Midbrain (tissue), 1 donor: Measurements from ENCODE around the gene ADAMTS17.
A peak's percentile ranks its signal among the peaks of the same experiment; 100 is the strongest.
"Not testable (repeated sequence)": the region's sequence is repeated elsewhere in the genome, so short reads cannot be mapped to it uniquely, and the experiment has no call there.

Experiments used
- DNase-seq: peaks from one replicate; lab custom pipeline; 2025; lab: John Stamatoyannopoulos, UW

The ADAMTS17 gene

DNA sequence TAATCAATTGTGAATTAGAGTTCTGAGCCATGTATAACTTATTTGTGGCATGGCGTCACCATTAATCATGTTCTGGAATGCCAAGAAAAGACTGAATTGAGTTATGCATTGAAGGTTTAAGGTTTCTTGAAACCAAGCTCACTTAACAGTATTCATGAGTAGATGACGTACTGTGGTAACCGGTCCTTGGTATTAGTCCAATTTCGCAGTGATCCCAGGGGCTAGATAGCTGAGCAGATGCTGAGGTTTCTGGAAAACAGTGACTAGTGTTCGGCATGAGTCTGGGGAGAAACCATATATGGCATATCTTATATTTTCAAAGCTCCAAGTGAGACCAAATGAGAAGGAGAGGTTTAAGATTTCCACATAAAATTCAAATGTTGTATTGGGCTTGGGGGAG is 390.3 kb downstream of the ADAMTS17 start:
- DNase-seq, result no peak

DNA sequence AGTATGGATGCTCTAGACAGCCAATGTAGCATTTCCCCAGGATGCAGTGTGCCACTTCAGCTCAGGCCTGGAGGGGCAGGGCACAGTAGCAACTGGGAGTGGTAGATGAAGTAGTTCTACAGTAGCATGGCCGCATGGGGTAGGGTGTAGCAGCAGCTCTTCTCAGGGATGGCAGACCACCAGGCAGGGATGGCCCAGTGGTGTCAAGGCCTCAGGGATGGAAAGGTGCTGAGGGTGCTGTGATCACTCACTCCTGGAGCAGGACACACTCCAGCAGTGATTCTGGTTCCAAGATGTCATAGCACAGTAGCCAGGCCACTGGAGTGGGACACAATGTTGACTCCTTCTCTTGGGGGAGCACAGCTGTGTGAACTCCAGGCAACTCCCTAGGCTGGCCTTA is 397.6 kb downstream of the ADAMTS17 start:
- no peak for DNase-seq

DNA sequence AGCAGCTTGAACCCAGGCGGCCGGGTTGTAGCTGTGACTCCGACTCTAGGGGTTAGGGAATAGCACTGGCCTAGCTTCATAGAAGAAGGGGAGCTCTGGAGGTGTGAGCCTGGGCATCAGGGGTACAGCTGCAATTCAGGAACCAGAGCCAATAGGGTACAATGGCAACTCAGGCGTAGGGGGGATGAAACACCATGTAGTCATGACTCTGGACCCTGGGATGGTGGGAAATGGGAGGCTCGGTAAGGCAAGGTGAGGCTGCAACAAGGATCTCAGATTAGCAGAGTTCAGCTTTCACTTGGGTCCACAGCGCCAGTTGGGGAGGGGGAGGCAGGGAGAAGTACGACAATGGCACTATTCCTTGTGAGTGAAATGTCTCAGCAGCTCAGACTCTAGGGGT is 398.3 kb downstream of the ADAMTS17 start:
- no peak for DNase-seq

DNA sequence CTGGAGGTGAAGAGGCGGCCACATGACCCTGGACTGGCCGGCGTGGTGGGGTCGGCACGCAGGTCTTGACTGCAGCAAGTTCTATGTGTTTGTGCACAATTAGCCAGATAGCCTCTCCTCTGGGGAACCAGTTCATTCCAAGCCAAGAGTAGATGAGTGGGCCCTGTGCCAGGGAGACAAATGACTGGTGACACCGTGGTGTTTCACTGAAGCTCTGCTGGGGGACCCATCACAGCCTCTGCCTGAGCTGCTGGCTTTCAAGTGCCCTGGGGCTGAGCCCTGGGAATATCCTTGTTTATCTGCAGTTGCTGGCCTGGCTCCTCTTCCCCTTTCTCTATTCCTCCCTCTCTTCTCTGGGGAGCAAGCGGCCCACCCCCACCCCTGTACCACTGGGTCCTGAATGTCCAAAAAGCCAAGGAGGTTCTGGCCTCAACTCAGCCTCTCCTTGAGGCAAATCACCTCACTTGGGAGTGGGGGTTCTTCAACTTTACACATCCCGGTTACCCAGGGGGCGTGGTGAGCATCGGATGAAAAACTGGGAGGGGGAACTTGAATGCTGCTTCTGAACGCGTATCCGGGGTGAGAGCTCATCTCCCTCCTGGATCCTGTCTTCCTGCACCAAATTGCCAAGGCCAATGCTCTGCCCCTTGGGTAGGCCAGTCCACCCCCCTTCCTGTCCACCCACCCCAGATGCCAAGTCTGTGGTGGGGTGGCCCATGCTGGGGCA is 408.9 kb downstream of the ADAMTS17 start:
- DNase-seq, result no peak

DNA sequence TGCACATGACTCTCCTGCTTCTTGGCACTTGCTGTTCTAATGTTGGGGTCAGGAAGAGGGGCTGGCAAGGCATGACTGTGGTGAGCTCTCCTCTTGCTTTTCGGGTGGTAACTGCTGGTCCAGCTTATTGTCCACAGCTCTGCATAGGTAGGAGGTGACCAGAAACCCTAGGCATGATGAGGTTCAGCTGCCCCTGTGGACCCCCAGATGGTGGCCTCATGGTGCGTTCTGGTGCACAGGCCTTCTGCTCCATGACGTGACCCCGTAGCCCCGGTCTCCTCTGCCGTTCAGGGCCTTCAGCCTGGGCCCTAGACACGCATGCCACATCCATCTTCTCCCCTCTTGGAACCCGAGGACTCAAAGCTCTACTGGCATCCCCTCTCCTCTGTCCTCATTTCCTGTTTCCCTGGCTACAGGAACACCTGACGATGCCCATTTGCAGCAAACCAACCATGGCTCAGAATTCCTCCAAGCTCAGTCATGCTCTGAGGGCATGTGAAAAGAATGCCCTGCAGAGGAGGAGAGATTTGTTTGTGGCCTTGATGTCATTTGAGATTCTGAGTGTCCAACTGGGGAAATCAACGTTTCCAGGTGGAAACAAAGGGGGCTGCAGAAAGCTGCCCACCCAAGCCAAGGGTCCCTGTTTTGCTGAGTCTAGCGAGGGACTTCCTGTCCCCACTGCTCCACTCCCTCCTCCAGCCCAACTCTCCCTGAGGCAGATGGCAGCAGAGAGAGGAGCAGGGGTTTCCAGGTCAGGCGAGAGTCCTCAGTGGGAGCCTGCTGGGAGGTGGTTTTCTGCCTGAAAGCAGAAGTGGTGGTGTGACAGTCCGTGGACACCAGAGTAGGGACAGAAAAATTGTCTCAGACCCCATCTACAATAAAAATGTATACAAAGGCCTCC is 409.8 kb downstream of the ADAMTS17 start:
- no peak for DNase-seq

DNA sequence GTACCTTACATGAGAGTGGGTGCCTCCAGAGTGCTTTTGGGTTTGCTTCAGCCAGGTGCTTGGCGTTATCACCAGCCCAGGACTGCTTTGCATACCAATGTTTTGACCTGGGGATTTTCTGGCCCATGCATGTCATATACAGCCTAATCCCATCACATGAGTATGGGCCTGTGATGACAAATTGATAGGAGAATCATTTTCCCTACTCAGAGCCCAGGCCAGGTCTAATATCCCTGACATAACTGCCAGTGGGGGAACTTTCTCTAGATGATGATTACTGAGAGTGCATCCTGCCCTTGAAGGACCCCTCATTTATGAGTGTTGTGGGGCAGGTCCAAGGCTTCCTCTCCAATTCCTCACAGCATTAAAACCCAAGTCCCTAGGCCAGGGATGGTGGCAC is 411.1 kb downstream of the ADAMTS17 start:
- DNase-seq, result no peak

DNA sequence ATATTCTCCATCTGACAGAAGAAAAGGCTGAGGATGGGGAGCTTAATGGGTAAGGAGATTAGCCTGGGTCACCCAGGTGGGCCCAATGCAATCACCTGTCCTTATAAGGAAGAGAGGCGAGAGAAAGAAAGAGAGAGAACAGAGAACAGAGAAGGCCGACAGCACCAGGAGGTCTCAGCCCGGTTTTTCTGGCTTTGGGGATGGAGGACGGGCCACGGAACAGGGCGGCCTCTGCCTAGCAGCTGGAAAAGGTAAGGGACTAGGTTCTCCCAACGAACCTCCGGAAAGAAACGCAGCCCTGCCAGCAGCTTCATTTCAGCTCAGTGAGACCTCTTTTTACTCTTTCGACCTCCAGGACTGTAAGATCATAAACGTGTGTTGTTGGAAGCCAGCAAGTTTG is 412.5 kb downstream of the ADAMTS17 start:
- DNase-seq, result no peak

DNA sequence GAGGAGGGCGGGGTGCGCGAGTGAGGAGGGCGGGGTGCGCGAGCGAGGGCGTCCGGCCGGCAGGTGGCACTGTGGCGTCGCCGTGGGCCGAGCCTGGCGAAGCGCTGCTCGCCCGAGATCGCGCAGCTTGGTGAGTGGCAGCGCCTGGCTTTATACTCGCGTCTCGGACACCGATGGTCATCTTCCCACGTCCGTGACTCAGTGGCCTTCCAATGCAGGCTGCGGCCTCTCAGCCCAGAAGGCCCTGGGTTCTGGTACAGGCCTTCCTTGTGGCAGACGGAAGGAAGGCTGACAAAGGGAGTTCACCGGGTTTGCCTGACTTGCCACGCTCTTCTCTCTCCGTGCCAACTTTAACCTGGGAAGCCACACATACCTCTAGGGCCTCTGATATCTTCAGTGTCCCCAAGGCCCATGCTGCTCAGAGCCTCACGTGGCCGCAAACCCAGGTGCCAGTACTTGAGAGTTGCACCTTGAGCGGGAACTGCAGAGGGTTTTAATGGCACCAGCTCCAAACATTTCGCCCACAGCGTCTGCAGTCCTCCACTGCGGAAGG is 413.3 kb downstream of the ADAMTS17 start:
- DNase-seq, result peak; percentile 79

DNA sequence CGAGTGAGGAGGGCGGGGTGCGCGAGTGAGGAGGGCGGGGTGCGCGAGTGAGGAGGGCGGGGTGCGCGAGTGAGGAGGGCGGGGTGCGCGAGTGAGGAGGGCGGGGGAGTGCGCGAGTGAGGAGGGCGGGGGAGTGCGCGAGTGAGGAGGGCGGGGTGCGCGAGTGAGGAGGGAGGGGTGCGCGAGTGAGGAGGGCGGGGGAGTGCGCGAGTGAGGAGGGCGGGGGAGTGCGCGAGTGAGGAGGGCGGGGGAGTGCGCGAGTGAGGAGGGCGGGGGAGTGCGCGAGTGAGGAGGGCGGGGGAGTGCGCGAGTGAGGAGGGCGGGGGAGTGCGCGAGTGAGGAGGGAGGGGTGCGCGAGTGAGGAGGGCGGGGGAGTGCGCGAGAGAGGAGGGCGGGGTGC is 415.2 kb downstream of the ADAMTS17 start:
- not testable (repeated sequence) for DNase-seq

DNA sequence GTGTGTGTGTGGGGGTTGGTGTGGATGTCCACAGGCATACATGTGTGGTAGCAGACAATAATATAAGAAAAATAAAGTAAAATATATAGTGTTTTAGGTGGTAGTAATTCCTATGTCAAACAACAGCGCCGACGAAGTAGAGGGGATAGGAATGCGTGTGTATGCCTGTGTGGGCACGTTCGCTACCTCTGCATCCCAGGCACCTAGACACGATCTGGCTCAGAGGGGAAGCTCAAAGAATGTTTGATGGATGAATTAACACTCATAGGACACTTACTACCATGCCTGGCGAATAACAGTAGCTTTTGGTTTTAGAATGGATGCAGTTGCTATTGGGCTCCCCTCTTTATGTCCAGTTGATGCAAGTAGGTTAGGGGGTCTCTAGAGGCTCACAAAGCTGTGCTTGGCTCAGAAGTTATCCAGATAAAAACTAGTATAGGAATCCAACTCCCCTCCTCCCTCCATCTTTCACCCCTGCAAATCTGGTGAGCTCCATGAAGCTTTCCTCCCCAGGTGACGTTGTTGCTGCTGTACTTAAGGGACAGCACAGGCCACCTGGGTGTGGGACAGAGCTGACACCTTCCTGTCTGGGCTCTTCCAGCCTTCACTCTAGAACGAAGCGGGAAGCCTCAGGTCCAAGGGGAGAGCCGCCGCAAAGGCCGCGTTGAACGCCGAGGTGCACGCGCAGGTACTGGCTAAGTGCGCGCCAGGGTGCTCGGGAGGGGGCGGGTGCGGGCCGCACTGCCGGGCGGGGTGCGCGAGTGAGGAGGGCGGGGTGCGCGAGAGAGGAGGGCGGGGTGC is 415.9 kb downstream of the ADAMTS17 start:
- DNase-seq, result no peak

DNA sequence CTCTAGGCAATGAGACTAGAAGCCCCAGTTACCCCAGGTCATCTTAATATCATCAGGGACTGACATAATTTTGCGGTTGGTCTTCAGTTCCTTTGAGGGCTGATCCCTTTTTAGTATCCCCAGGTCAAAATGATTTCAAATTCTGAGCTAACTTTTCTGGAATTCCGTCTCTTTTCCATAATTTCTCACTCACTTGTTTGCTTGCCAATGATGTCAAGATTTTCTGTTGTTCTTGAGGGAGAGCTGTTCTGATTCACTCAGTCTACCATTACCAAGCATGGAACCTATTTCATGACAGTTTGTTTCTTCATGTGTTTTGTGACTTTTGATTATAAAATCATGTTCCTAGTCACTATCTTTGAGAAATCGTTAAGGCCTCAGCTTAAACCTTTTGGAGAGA is 418.1 kb downstream of the ADAMTS17 start:
- DNase-seq, result no peak
